Measurements from ENCODE around the gene ANKRD45. TPM values are rescaled to one million over a fixed set of nuclear protein-coding genes. Genes with fewer than 3 reads are reported as not detected.
"Not testable (repeated sequence)": the region's sequence is repeated elsewhere in the genome, so short reads cannot be mapped to it uniquely, and the experiment has no call there.

Gene ANKRD45
- total and polyA plus RNA-seq, 2 experiments from 2014 or later = 0.16 TPM; not detected in 1

GRCh38 chr1:173693238-173693637 is 23.6 kb upstream of the ANKRD45 start:
- Histone ChIP-seq H3K4me1 (ENCODE audit: insufficient read depth) (no peaks in the 10 kb centered on the region), H3F3A (ENCODE audit: insufficient read depth) (no peaks in the 10 kb centered on the region), H3K4me2 (ENCODE audit: unreplicated experiment) (no peak overlapping the region), H3K36me3 (ENCODE audit: low read depth) (no peaks in the 10 kb centered on the region), H4K20me1 (ENCODE audit: insufficient read depth) (no peaks in the 10 kb centered on the region), H3K27me3 (replicated peaks; ENCODE audit: insufficient read depth) (no peaks in the 10 kb centered on the region; the same call in 1 of the 2 replicates), H3K9ac (no peak overlapping the region), H2AFZ (no peak overlapping the region), H3K27ac (no peak overlapping the region), H3K9me2 (ENCODE audit: insufficient read depth) (no peaks in the 10 kb centered on the region), H3K79me2 (ENCODE audit: insufficient read depth) (no peaks in the 10 kb centered on the region), H3K4me3 (no peak overlapping the region), H3K9me3 (ENCODE audit: low read depth) (no peaks in the 10 kb centered on the region)
- in situ Hi-C loops (cut with MboI) = no loop called here
- TF ChIP-seq EZH2phosphoT487 (IDR thresholded peaks at IDR 0.05; ENCODE audit: insufficient read depth, low read depth) (no peak), EZH2 (IDR thresholded peaks at IDR 0.05; ENCODE audit: insufficient read depth, poor library complexity, severe bottlenecking) (no peak)
- no peak for DNase-seq

GRCh38 chr1:173688300-173688699 is 18.6 kb upstream of the ANKRD45 start:
- TF ChIP-seq EZH2phosphoT487 (IDR thresholded peaks at IDR 0.05; ENCODE audit: insufficient read depth, low read depth) = no peak
- TF ChIP-seq EZH2 (IDR thresholded peaks at IDR 0.05; ENCODE audit: insufficient read depth, poor library complexity, severe bottlenecking) = no peak
- Histone ChIP-seq H3K27ac (no peak overlapping the region), H3K79me2 (ENCODE audit: insufficient read depth) (no peaks in the 10 kb centered on the region), H3K4me1 (ENCODE audit: insufficient read depth) (no peaks in the 10 kb centered on the region), H3K4me2 (ENCODE audit: unreplicated experiment) (no peak overlapping the region), H2AFZ (no peak overlapping the region), H3K9me2 (ENCODE audit: insufficient read depth) (no peaks in the 10 kb centered on the region), H3F3A (ENCODE audit: insufficient read depth) (no peaks in the 10 kb centered on the region), H3K9ac (no peak overlapping the region), H3K36me3 (ENCODE audit: low read depth) (no peaks in the 10 kb centered on the region), H4K20me1 (ENCODE audit: insufficient read depth) (no peaks in the 10 kb centered on the region), H3K4me3 (no peak overlapping the region), H3K9me3 (ENCODE audit: low read depth) (no peaks in the 10 kb centered on the region), H3K27me3 (replicated peaks; ENCODE audit: insufficient read depth) (no peaks in the 10 kb centered on the region; the same call in 1 of the 2 replicates)
- DNase-seq = no peak
- WGBS, 2 experiments (ENCODE audit: low coverage in 1 of 2, low lambda C conversion rate in 2 of 2, missing lambda C conversion rate in 2 of 2) = 57 to 90% methylated on average over 2 of the region's 2 CpGs
- in situ Hi-C loops (cut with MboI) = no loop called here

GRCh38 chr1:173685121-173685520 is 15.5 kb upstream of the ANKRD45 start:
- H3K36me3 ChIP-seq (ENCODE audit: low read depth); H3K9ac ChIP-seq; H3K4me2 ChIP-seq (ENCODE audit: unreplicated experiment); H2AFZ ChIP-seq; H3K27ac ChIP-seq; H3K9me2 ChIP-seq (ENCODE audit: insufficient read depth); H3K27me3 ChIP-seq (replicated peaks; ENCODE audit: insufficient read depth); H3K9me3 ChIP-seq (ENCODE audit: low read depth); H4K20me1 ChIP-seq (ENCODE audit: insufficient read depth); H3F3A ChIP-seq (ENCODE audit: insufficient read depth); DNase-seq; in situ Hi-C loops (cut with MboI); H3K79me2 ChIP-seq (ENCODE audit: insufficient read depth); H3K4me1 ChIP-seq (ENCODE audit: insufficient read depth); H3K4me3 ChIP-seq: not testable (repeated sequence)
- WGBS, 2 experiments (ENCODE audit: low coverage in 1 of 2, low lambda C conversion rate in 2 of 2, missing lambda C conversion rate in 2 of 2) = 58 to 66% methylated on average over 3 of the region's 3 CpGs

DNA sequence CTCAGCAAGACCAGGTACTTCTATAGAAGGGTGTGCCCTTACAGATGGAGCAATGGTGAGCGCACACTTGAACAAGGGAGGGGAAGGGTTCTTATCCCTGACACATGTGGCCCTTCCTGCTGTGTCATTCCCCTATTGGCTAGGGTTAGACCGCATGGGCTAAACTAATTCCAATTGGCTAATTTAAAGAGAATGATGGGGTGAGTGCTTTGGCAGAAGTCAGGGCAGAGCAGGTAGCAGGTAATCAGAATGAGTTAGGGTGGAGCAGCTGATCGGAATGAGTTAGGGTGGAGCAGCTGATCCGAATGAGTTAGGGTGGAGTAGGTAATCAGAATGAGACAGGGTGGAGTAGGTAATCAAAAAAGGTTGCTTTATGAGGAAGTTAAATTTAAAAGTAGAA is 14.2 kb upstream of the ANKRD45 start:
- not testable (repeated sequence) for H4K20me1 ChIP-seq (ENCODE audit: insufficient read depth)
- 66 to 71% methylated on average over 4 of the region's 4 CpGs for WGBS, 2 experiments (ENCODE audit: low coverage in 1 of 2, low lambda C conversion rate in 2 of 2, missing lambda C conversion rate in 2 of 2)

GRCh38 chr1:173682184-173682583 is 12.5 kb upstream of the ANKRD45 start:
- no peaks in the 10 kb centered on the region for H3K4me1 ChIP-seq (ENCODE audit: insufficient read depth)
- H3K27me3 ChIP-seq (replicated peaks; ENCODE audit: insufficient read depth) = no peaks in the 10 kb centered on the region
- in situ Hi-C loops (cut with MboI) = no loop called here
- no peak overlapping the region for H3K9ac ChIP-seq
- TF ChIP-seq EZH2phosphoT487 (IDR thresholded peaks at IDR 0.05; ENCODE audit: insufficient read depth, low read depth) = no peak
- TF ChIP-seq EZH2 (IDR thresholded peaks at IDR 0.05; ENCODE audit: insufficient read depth, poor library complexity, severe bottlenecking) = no peak
- no peaks in the 10 kb centered on the region for H3K9me3 ChIP-seq (ENCODE audit: low read depth)
- no peak for DNase-seq
- H3K36me3 ChIP-seq (ENCODE audit: low read depth) = no peaks in the 10 kb centered on the region
- no peaks in the 10 kb centered on the region for H3F3A ChIP-seq (ENCODE audit: insufficient read depth)
- no peaks in the 10 kb centered on the region for H3K9me2 ChIP-seq (ENCODE audit: insufficient read depth)
- no peak overlapping the region for H3K27ac ChIP-seq
- no peak overlapping the region for H3K4me3 ChIP-seq
- H4K20me1 ChIP-seq (ENCODE audit: insufficient read depth) = no peaks in the 10 kb centered on the region
- no peak overlapping the region for H2AFZ ChIP-seq
- H3K79me2 ChIP-seq (ENCODE audit: insufficient read depth) = no peaks in the 10 kb centered on the region
- no peak overlapping the region for H3K4me2 ChIP-seq (ENCODE audit: unreplicated experiment)

More for the DNA sequence above, 14.2 kb upstream of the ANKRD45 start:
- H3F3A ChIP-seq (ENCODE audit: insufficient read depth); H2AFZ ChIP-seq; DNase-seq; H3K27me3 ChIP-seq (replicated peaks; ENCODE audit: insufficient read depth); H3K4me3 ChIP-seq; H3K79me2 ChIP-seq (ENCODE audit: insufficient read depth); H3K27ac ChIP-seq; H3K4me2 ChIP-seq (ENCODE audit: unreplicated experiment); H3K9me3 ChIP-seq (ENCODE audit: low read depth); in situ Hi-C loops (cut with MboI); H3K9ac ChIP-seq; H3K4me1 ChIP-seq (ENCODE audit: insufficient read depth); H3K9me2 ChIP-seq (ENCODE audit: insufficient read depth); H3K36me3 ChIP-seq (ENCODE audit: low read depth): not testable (repeated sequence)

GRCh38 chr1:173680152-173680551 is 10.5 kb upstream of the ANKRD45 start:
- H3K27me3 ChIP-seq (replicated peaks; ENCODE audit: insufficient read depth); H4K20me1 ChIP-seq (ENCODE audit: insufficient read depth); H3K9ac ChIP-seq; H3K79me2 ChIP-seq (ENCODE audit: insufficient read depth); H3K9me3 ChIP-seq (ENCODE audit: low read depth); H3F3A ChIP-seq (ENCODE audit: insufficient read depth); H3K9me2 ChIP-seq (ENCODE audit: insufficient read depth); H3K4me2 ChIP-seq (ENCODE audit: unreplicated experiment); DNase-seq; H3K27ac ChIP-seq; H3K36me3 ChIP-seq (ENCODE audit: low read depth); H3K4me3 ChIP-seq; H2AFZ ChIP-seq; in situ Hi-C loops (cut with MboI); H3K4me1 ChIP-seq (ENCODE audit: insufficient read depth): not testable (repeated sequence)
- 43 to 46% methylated on average over 5 of the region's 5 CpGs for WGBS, 2 experiments (ENCODE audit: low coverage in 1 of 2, low lambda C conversion rate in 2 of 2, missing lambda C conversion rate in 2 of 2)

DNA sequence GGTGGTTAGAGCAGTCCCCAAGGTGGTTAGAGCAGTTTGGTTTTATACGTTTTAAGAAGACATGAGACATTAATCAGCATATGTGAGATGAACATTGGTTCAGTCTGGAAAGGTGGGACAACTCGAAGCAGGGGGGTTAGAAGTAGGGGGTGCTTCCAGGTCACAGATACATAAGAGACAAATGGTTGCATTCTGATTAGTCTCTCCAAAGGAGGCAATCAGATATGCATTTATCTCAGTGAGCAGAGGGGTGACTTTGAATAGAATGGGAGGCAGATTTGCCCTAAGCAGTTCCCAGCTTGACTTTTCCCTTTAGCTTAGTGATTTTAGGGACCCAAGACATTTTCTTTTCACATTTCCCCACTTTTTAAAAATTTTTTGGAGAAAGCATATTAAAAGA is 4.8 kb upstream of the ANKRD45 start:
- H4K20me1 ChIP-seq (ENCODE audit: insufficient read depth); H3K9ac ChIP-seq; H3K9me3 ChIP-seq (ENCODE audit: low read depth); H3K36me3 ChIP-seq (ENCODE audit: low read depth); H3K9me2 ChIP-seq (ENCODE audit: insufficient read depth); H3F3A ChIP-seq (ENCODE audit: insufficient read depth); H3K79me2 ChIP-seq (ENCODE audit: insufficient read depth); in situ Hi-C loops (cut with MboI); H2AFZ ChIP-seq; H3K4me3 ChIP-seq; H3K27ac ChIP-seq; H3K27me3 ChIP-seq (replicated peaks; ENCODE audit: insufficient read depth); H3K4me1 ChIP-seq (ENCODE audit: insufficient read depth); DNase-seq; H3K4me2 ChIP-seq (ENCODE audit: unreplicated experiment): not testable (repeated sequence)
- 40 to 52% methylated on average over 2 of the region's 2 CpGs for WGBS, 2 experiments (ENCODE audit: low coverage in 1 of 2, low lambda C conversion rate in 2 of 2, missing lambda C conversion rate in 2 of 2)

Data from GM23248 (cell line).